Measurements from ENCODE around the gene IL36G.

The IL36G gene

DNA sequence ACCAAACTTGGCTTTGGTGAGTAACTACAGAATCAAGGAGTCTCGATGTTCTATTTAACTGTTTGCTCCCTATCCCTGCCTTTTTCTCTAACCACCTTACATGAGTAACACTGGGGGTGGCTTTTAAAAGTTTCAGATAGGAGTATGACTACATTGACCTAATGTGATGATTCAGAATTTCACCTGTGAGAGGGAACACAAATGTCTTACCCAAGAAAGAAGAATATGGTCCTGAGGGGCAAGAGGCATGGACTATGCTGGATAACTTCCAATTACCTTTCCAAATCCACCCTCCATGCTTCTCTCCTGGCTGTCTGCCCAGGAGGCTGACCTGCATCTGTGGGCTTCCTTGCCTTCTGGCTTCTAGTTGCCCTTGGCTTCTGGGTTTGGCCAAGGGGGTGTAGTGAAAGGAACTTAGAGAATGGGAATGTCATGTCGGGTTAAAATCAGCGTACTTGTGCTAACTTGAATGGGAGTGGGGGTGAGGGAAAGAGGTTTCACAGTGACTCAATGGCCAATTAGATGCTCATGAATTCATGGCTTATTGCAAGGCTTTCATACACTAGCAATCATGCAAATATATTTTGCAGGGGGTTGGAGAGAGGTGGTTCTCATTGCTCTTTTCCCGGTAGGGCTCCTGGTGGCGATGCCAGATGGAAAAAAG, 5.3 kb upstream of the IL36G start:
- peak; percentile 87 for ATAC-seq
- no peak for DNase-seq

DNA sequence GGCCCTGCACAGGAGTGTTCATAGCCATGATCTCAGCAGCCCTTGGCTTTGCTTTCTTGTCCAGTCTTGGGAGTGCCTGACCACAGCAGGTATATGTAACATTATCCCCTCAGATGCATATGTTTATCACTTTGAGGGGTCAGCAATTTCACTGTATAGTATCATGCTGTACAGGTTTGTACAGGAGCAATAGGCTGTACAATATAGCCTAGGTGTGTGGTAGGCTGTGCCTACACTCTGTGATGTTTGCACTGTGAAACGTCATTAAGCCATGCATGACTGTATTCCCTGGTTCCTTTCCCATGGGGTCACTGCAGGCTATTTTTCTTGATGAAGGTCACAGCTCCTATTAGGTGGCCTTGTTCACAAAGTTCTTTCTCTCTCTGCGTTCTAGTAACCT, 4.7 kb upstream of the IL36G start:
- no peak for ATAC-seq
- DNase-seq, result no peak

DNA sequence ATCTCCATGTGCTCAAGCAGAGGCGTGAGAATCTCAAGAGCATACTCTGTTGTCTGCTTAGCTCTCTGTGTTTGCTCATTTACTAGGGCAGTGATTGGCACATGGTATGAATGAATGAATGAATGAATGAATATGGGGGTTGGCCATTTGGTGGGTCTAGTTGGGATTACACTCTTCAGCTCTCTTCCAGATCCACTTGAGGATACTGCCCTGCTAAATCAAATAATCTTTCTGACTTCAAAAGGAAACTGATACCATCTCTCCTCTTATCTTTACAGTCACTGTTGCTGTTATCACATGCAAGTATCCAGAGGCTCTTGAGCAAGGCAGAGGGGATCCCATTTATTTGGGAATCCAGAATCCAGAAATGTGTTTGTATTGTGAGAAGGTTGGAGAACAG, 1.9 kb downstream of the IL36G start:
- DNase-seq (no peak), ATAC-seq (no peak)

DNA sequence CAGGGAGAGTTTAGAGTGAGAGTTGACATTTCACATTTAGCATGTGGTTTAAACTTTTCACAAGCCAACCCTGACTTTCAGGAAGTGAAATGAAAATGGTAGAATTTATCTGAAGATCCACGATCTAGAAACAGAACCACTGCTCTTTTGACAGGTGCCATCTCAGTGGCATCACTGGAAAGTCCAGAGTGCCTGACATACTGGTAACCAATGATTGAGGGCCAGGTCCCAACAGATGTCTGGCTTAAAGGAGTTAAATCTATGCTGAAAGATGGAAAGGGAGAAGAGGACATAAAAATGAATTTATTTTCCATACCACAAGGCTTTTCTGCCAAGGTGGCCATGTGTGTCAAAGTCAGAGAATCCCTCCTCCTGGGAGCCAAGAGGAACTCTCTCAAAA, 2.7 kb downstream of the IL36G start:
- ATAC-seq (no peak), DNase-seq (no peak)

DNA sequence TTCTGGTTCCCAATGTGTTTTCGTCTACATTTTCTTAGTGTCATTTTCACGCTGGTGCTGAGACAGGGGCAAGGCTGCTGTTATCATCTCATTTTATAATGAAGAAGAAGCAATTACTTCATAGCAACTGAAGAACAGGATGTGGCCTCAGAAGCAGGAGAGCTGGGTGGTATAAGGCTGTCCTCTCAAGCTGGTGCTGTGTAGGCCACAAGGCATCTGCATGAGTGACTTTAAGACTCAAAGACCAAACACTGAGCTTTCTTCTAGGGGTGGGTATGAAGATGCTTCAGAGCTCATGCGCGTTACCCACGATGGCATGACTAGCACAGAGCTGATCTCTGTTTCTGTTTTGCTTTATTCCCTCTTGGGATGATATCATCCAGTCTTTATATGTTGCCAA, 7.3 kb downstream of the IL36G start:
- DNase-seq, result peak; percentile 14
- peak; percentile 86 for ATAC-seq

DNA sequence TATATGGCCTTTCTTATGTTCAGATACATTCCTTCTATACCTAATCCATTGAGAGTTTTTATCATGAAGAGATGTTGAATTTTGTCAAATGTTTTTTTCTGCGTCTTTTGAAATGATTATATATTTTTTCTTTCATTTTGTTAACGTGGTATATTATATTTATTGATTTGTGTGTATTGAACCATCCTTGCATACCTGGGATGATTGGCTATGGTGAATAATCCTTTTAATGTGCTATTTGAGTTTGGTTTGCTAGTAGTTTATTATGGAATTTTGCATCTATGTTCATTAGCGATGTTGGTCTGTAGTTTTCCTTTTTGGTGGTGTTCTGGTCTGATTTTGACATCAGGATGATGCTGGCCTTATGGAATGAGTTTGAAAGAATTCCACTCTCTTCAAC, 11.8 kb downstream of the IL36G start:
- ATAC-seq (no peak), DNase-seq (no peak)

DNA sequence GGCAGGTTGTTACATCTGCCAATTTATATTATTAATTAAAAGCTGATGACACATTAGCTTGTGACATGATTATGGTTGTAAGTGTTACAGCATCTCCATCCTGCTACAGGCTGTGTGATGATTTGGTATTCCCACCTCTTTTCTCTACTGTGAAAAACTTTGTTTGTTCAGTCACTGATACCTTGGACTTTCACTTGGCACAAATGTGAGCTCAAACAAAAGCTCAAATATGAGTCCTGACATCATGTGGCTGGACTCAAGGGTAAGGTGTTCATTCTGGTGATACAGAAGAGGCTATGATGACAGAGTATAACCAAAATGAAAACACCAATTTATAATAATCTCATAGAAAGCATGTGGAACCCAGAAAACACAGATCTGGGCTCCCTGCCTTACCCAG, 16.0 kb downstream of the IL36G start:
- DNase-seq (no peak), ATAC-seq (no peak)

DNA sequence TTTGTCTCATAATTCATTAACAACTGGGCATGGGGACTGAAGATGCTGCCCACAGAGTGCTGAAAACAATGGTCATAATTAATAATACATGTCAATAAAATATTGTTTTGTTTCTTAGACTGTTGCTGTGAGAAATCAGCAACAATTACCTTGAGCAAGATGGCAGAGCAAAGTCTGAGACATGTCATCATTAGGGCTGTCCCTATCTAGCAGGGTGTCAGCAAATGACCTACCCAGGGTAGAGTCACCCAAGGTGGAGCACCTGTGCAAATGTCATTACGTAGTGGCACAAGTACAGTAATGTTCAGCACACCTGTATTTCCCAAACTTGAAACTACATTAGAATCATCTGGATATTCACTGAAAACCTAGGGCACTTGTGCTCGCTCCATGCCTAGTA, 16.8 kb downstream of the IL36G start:
- DNase-seq (no peak), ATAC-seq (no peak)

DNA sequence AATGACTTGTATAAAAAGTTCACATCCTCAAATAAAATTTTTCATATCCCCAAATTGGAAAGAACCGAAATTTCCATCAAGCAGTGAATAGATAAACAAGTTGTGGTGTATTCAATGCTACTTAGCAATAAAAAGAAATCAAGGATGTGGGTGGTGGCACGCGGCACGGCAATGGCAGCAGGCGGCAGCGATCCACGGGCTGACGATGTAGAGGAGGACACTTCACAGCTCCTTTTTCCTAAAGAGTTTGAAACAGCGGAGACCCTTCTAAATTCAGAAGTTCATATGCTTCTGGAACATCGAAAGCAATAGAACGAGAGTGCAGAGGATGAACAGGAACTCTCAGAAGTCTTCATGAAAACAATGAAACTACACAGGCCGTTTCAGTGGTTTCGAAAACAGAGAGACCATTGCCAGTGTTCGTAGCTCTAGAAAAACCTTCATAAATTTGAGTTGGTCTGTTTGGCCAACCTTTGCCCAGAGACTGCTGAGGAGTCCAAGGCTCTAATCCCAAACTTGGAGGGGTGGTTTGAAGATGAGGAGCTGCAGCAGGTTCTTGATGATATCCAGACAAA, 17.6 kb downstream of the IL36G start:
- ATAC-seq (peak; percentile 26), DNase-seq (no peak)

DNA sequence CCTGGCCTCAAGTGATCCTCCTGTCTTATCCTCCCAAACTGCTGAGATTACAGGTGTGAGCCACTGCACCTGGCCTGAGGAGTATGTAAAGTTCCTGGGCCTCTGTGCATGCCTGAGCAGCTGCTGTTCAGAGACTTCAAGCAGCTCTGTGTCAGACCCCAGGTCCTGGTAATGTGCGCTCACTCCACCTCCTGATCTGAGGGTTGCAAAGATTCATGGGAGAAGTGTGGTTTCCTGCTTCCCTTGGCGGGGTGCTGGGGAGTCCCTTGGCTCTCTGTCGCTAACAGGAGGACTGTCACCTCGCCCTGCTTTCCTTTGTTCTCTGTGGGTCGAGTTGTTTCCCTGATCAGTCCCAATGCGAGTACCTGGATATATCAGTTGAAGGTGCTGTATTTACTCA, 18.8 kb downstream of the IL36G start:
- DNase-seq (peak; percentile 60), ATAC-seq (peak; percentile 94)

DNA sequence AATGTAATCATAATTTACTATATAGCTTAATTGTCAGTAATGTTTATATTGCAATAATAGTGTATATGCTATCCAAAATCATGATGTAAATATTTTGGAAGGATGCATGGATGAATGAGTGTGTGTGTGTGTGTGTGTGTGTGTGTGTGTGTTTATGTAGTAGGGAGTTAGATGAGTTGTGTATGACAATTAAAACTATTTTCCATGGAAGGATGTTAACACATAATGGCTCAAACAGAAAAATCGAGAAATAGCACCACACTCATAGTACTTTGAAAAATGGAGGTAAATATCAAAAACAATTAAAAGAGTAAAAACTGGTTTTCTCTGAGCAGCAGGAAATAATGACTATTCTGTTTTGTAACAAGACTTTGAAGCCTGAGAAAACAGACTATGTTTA, 19.3 kb downstream of the IL36G start:
- no peak for DNase-seq
- no peak for ATAC-seq

DNA sequence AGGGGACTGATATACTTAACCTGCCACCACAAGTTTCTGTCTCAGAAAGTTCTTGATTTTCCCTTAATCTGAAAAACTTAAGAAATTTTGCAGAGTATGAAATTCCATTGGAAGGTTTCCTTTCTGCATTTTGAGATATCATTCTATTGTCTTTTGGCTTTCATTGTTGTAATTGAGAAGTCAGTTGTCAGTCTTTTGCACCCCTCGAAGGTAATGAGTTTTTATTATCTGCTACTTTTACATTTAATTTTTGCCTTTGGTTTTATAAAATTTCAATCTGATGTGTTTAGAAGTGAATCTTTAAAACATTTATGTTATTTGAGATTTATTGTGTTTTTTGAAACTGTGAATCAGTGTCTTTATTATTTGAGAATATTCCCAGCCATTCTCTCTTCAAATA, 22.6 kb downstream of the IL36G start:
- ATAC-seq (no peak), DNase-seq (no peak)

DNA sequence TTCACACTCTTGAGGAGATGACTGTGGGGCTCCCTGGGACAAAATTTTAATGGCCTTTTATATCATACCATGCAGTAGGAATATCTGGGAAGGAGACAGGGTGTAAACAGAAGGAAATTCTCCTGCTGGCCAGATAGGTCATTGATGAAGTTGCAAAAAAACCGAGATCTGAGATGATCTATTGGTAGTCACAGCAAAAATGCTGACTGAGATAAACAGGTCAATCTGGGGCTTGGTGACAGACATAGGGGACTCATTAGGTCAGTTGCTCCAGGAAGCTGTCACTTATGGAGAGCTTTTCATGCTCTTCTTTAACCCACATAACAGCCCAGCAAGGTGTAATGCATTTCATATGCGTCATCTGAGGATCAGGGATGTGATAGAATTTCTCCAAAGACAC, 24.9 kb downstream of the IL36G start:
- DNase-seq, result no peak
- no peak for ATAC-seq

DNA sequence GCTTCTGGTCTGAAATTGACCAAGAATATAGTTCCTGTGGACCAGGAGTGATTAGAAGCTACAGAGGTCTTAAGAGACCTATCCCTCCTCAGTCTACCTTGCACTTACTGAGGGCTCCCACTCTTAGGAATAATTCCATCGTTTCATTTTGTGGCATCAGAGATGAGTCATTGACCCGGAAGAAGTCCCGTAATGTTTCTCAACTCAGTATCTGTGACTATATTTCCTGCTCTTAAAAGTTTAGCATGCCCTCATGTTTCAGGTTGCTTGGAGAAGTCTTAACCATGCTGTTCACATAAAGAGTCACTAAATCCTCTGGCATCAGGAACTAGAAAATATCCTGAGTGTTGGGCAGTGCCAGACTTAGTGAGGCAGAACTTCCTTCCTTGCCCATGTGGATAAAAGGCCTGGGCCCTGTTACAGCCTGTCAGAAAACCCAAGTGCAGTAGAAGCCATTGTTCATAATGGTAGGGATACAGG, 27.3 kb downstream of the IL36G start, which contains the start of gene IL36A:
TSS of gene IL36A (plus strand) at position 430 of the 480 bp plus-strand sequence. CDS start 413 bp downstream, outside the sequence.
- no peak for ATAC-seq
- DNase-seq, result no peak

DNA sequence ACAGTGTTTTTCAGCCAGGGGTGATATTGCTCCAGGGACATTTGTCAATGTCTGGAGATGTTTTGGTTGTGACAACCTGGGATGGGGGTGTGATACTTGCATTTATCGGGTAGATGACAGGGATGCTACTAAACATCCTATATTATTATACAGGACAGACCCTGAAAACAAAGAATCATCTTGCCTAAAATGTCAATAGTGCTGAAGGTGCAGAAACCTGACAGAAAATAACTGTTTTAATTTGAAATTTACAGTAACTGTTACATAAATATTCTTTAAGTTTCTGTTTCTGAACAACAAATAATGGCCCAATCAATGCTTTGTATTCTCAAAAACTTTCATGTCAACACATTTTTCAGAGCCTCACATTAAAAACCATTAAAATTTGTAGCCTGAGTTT, 29.4 kb downstream of the IL36G start:
- DNase-seq, result no peak
- ATAC-seq, result no peak

DNA sequence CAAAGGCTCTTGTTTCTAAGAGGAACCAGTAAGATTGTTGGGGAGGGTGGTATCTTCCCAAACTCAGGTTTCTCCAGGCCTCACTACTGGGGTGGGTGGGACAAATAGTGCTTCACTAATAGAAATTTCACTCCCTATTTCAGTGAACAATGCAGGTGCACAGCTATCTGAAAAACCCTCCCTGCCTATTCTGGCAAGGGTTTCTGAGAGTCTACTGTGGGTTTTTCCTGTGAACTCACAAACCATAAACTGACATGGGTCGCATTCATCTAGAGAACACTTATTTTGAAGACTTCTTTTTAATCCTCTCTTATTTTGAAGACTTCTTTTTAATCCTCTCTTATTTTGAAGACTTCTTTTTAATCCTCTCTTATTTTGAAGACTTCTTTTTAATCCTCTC, 31.8 kb downstream of the IL36G start:
- DNase-seq, result no peak
- no peak for ATAC-seq

DNA sequence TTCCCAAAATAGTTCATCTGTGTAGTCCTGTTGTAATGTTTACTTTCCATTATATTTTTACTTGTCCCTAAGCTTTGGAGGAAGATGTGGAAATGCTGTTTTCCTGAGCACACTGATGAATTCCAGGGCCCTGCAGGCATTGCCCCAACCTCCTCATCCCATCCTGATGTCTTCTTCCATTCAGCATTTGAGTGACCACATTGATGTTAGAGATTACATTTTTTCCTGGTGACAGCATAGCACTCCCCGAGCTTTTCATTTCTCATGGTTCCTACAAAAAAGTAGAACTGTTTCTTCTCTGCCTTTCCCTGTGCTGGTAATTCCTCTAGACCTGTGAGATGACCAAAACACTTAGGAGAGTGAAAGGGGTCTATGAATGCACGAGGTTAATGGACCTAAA, 32.3 kb downstream of the IL36G start:
- no peak for DNase-seq
- no peak for ATAC-seq

DNA sequence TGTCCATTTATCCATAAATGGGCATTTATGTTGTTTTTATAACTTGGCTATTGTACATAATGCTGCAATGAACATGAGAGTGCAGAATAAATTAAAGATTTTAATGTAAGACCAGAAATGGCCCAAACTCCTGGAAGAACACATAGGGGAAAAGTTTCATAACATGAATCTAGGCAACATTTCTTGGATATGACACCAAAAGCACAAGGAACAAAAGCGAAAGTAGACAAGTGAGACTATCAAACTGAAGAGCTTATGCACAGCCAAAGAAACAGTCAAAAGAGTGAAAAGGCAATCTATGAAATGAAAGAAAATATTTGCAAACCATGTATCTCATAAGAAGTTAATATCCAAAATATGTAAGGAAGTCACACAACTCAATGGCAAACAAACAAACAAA, 33.3 kb downstream of the IL36G start:
- DNase-seq (no peak), ATAC-seq (no peak)

DNA sequence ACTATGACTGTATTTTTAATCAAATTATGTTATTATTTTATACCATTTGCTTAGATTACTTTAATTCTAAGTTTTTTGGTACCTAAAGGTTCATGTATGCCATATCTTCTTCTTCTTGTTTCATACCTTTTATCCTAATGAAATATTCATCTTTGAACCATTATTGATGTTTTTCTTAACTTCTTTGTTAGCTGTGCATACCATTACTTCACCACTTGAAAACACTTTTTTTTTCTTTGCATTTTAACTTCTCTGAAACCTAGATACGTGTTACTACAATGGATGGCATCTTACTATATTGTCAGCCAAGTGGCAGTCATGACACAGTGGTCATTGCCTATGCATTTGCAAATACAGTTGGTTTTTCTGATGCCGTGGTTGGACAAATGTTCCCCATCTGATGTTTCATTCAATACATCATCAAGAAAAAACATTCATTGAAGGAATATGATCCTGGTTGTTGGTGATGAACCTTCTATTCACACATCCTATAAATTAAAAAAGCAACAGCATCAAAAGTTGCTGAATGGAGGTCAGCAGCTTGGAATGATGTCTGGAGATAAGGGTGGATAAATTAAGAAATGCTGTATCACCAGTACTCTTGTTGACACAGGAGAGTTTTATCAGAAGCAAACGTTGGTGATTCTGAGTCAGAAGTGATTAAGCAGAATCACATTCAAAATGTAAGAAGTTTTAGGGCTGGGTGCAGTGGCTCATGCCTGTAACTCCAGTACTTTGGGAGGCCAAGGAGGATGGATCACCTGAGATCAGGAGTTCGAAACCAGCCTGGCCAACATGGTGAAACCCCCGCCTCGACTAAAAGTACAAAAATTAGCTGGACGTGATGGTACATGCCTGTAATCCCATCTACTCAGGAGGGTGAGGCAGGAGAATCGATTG, 34.9 kb downstream of the IL36G start:
- no peak for DNase-seq
- ATAC-seq, result no peak

DNA sequence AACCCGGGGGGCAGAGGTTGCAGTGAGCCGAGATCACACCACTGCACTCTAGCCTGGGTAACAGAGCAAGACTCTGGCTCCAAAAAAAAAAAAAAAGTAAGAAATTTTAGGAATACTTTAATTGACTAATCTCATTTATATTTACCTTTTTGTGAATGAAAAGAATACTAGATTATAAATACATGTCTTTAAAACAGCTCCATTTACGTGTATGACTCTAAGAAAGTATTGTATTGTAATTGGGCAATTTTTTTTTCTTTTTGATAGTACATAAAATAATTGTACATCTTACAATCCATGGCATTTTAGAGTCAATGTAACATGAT, 35.5 kb downstream of the IL36G start:
- ATAC-seq (no peak), DNase-seq (no peak)

DNA sequence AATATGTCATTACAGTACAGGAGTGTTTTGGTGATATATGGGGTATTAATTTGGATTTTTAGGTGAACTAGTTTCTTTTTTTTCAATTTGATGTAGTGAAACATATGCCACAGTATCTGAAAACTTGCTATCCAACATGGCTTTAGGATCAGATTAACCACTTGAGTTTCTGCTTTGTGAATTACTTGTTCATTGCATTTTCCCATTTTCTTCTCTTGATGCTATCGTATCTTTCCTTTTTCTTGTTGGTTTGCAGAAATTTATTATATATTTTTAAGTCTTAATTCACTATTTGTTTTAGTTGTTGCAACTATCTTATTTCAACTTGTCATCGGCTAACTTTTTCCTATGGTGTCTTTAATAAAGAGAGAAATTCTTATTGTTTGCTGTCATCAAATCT, 36.3 kb downstream of the IL36G start:
- DNase-seq, result no peak
- ATAC-seq, result no peak

DNA sequence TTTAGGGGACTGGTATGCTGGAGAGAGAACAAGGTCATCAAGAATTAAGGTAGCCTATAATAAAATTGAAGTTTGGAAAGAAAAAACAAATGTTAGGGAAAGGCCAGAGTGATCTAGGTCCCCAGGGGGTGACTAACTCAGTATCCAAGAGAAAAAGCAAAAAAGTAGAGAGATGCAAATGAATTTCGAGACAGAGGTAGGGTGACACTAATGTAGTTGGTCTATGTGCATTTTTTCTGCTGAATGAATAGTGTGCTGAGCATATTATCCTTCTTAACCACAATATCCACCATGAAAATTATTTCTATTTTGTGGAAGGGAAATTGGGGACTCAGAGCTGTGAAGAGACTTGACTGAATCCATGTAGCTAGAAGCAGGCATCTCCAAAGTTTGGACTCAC, 37.2 kb downstream of the IL36G start:
- ATAC-seq (no peak), DNase-seq (no peak)

DNA sequence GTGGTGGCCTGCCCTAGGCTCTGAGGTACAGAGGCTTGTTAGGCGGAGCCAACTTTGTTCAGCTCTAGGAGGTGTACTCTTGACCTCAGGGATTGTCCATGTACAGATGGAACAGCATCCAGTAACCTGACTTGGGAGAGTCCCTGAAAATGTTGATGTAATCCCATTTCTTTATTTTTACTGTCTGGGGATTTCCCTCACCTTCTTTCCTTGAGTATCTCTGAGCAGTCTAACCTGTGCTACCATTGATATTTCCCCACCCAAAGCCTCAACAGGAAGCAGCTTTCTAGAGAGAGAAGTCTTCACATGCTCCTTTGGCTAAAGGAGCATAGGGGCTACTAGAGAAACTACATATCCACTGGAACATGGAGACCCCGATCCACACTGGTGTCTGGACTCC, 37.8 kb downstream of the IL36G start:
- ATAC-seq, result no peak
- DNase-seq, result no peak
